ENCODE measurements around the gene DBR1.

DNA sequence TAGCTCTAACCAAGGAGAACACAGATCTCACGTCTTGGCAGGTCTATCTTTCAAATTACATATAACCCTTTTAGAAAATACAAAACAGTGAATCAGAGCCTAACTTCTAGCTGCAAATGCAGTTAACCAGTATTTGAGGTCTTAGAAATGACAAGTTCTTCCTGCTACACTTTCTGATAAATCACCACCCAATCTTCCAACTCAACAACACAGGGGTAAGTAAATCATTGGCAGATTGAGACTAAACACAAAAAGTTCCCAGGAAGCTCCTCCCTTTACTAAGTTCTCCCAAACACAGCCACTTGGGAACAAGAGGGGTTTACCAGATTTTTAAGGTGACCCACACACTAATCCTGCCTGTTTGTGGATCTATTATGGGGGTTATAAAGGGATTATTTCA, 42.5 kb downstream of the DBR1 start, which contains the start of gene A4GNT:
- no peak for TF ChIP-seq POLR2A (IDR thresholded peaks at IDR 0.05)
- TF ChIP-seq, protein P1, sequence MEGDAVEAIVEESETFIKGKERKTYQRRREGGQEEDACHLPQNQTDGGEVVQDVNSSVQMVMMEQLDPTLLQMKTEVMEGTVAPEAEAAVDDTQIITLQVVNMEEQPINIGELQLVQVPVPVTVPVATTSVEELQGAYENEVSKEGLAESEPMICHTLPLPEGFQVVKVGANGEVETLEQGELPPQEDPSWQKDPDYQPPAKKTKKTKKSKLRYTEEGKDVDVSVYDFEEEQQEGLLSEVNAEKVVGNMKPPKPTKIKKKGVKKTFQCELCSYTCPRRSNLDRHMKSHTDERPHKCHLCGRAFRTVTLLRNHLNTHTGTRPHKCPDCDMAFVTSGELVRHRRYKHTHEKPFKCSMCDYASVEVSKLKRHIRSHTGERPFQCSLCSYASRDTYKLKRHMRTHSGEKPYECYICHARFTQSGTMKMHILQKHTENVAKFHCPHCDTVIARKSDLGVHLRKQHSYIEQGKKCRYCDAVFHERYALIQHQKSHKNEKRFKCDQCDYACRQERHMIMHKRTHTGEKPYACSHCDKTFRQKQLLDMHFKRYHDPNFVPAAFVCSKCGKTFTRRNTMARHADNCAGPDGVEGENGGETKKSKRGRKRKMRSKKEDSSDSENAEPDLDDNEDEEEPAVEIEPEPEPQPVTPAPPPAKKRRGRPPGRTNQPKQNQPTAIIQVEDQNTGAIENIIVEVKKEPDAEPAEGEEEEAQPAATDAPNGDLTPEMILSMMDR (IDR thresholded peaks at IDR 0.05) = no peak

All from sigmoid colon (tissue), 3 donors.